Type B pancreatic cell (in vitro differentiated cells): ENCODE data around the gene WDR4. TPM values are rescaled to one million over a fixed set of nuclear protein-coding genes. Genes with fewer than 3 reads are reported as not detected.
"Not testable (repeated sequence)": the region's sequence is repeated elsewhere in the genome, so short reads cannot be mapped to it uniquely, and the experiment has no call there.

ENCODE experiments used
- DNase-seq: peaks from one replicate; pipeline ENCODE4 v3.0.0; 2021; ENCODE audit warnings: mixed read lengths; ENCODE audit not compliant: unreplicated experiment; ENCODE audit errors: extremely low spot score
- H3K27ac Mint-ChIP-seq: 2 replicates; pipeline ENCODE4 v1.8.0; 2021; ENCODE audit warnings: mild to moderate bottlenecking, mixed read lengths
- H3K27me3 Mint-ChIP-seq: 2 replicates; pipeline ENCODE4 v1.8.0; 2021; ENCODE audit warnings: mixed read lengths
- H3K36me3 Mint-ChIP-seq: 2 replicates; pipeline ENCODE4 v1.8.0; 2021; ENCODE audit warnings: mixed read lengths
- H3K4me1 Mint-ChIP-seq: one replicate; pipeline ENCODE4 v1.8.0; 2021; ENCODE audit warnings: mixed read lengths; ENCODE audit not compliant: unreplicated experiment
- H3K4me3 Mint-ChIP-seq: 2 replicates; pipeline ENCODE4 v1.8.0; 2021; ENCODE audit warnings: mild to moderate bottlenecking, mixed read lengths
- H3K9me3 Mint-ChIP-seq: 2 replicates; pipeline ENCODE4 v1.8.0; 2021; ENCODE audit warnings: mixed read lengths
- total RNA-seq: library from RNA; stranded (reverse); gene quantifications from 2 replicates; pipeline ENCODE4 v1.2.1, GENCODE V29; 2021; ENCODE audit warnings: low replicate concordance
- TF ChIP-seq, protein P1 (sequence below): fragments of 200-600 bp; sonication (generic); conservative IDR thresholded peaks from 2 replicates; pipeline ENCODE4 v1.5.0; 2021; ENCODE audit warnings: antibody characterized with exemption, mild to moderate bottlenecking

WDR4 gene
- total RNA-seq, 1 donor from 2014 or later = 25.6 TPM

DNA sequence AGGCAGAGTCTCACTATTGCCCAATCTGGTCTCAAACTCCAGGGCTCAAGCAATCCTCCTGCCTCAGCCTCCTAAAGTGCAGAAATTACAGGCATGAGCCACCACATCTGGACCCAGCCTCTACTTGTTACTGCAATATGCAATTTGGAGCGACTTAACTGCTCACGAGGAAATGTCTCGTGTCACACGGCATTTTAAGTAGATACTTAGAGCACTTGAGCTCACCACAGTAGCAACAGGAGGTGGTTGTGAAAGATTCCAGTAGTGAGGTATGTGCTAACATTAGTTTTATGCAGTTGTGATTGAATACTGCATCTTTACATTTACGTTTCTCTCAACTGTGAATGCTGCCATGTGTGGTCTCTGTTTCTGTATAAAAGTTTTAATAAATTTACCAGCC lies 8.0 kb upstream of the WDR4 start:
- H3K4me1 Mint-ChIP-seq = peaks cover 2% of the 10 kb centered on the region
- H3K9me3 Mint-ChIP-seq = no peaks in the 10 kb centered on the region
- H3K27me3 Mint-ChIP-seq = no peaks in the 10 kb centered on the region
- DNase-seq = no peak
- no peaks in the 10 kb centered on the region for H3K36me3 Mint-ChIP-seq
- H3K27ac Mint-ChIP-seq = no peak overlapping the region
- TF ChIP-seq, protein P1, sequence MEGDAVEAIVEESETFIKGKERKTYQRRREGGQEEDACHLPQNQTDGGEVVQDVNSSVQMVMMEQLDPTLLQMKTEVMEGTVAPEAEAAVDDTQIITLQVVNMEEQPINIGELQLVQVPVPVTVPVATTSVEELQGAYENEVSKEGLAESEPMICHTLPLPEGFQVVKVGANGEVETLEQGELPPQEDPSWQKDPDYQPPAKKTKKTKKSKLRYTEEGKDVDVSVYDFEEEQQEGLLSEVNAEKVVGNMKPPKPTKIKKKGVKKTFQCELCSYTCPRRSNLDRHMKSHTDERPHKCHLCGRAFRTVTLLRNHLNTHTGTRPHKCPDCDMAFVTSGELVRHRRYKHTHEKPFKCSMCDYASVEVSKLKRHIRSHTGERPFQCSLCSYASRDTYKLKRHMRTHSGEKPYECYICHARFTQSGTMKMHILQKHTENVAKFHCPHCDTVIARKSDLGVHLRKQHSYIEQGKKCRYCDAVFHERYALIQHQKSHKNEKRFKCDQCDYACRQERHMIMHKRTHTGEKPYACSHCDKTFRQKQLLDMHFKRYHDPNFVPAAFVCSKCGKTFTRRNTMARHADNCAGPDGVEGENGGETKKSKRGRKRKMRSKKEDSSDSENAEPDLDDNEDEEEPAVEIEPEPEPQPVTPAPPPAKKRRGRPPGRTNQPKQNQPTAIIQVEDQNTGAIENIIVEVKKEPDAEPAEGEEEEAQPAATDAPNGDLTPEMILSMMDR = no peak
- no peak overlapping the region for H3K4me3 Mint-ChIP-seq

DNA sequence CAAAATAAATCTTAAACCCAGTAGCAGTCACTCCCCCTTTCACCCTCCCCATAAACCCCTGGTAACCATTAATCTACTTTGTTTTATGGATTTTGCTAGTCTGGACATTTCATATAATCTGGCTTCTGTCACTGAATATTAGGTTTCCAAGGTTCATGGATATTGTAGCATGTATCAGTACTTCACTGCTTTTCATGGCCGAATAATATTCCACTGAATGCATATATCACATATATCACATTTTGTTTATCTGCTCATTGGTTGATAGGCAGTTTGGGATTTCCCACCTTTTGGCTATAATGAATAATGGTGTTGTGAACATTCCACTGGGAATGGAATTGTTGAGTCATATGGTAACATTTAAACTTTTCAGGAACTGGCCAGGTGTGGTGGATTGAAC lies 4.6 kb upstream of the WDR4 start:
- Mint-ChIP-seq H3K4me3 (no peak overlapping the region), H3K36me3 (no peaks in the 10 kb centered on the region), H3K27ac (no peak overlapping the region), H3K4me1 (peaks cover 13% of the 10 kb centered on the region), H3K9me3 (no peaks in the 10 kb centered on the region), H3K27me3 (no peaks in the 10 kb centered on the region)
- no peak for DNase-seq
- TF ChIP-seq, protein P1 = no peak

DNA sequence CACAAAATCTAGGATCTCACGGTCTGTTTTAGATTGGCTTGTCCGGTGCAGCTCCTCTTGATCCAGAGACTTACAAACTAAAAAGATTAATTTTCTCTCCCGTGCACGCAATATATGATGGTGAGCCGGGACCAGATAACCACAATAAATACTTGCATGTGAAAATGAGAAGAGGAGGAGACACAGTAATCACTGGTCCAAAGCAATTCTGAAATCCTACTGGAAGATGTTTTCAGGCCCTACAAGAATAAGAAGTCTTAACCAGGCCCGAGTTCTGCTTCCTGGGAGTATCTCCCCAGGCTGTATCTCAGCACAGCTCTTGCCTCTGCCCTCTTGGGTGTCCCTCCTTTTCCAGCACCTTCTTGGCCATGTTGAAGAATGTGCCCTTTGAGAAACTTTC lies 1.0 kb upstream of the WDR4 start:
- TF ChIP-seq, protein P1 = no peak
- no peak for DNase-seq
- Mint-ChIP-seq H3K4me1 (peaks cover 17% of the 10 kb centered on the region), H3K27me3 (no peaks in the 10 kb centered on the region), H3K9me3 (no peaks in the 10 kb centered on the region), H3K27ac (peak overlapping the region; percentile 96), H3K36me3 (no peaks in the 10 kb centered on the region), H3K4me3 (peak overlapping the region; percentile 98)

DNA sequence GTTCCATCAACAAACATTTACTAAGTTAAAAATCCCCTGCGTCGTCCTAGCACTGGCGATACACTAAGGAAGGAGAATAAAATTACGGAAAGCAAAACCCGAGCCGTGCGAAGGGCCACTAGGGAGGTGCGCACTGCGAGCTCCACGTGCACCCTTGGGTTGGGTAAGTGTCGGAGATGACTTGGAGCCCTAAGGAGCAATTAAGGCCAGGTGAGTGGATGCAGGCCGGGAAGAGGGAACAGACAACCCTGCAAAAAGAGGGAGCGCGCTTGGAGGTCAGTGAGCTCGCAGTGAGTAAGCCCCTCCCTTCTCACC lies 704 bp downstream of the WDR4 start:
- peak overlapping the region; percentile 96 for H3K27ac Mint-ChIP-seq
- no peaks in the 10 kb centered on the region for H3K36me3 Mint-ChIP-seq
- no peak for DNase-seq
- no peaks in the 10 kb centered on the region for H3K27me3 Mint-ChIP-seq
- H3K4me1 Mint-ChIP-seq = peaks cover 17% of the 10 kb centered on the region
- TF ChIP-seq, protein P1 = no peak
- peak overlapping the region; percentile 98 for H3K4me3 Mint-ChIP-seq
- no peaks in the 10 kb centered on the region for H3K9me3 Mint-ChIP-seq

DNA sequence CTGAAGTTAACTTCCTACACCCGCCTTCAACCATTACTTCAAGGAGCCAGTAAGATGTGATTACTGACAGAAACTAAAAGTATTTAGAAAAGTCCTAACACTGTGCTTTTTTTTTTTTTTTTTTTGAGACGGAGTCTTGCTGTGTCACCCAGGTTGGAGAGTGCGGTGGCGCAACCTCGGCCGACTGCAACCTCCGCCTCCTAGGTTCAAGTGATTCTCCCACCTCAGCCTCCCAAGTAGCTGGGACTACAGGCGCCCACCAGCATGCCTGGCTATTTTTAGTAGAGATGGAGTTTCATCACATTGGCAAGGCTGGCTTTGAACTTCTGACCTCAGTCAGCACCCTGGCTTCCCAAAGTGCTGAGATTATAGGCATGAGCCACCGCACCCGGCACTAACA lies 3.5 kb downstream of the WDR4 start:
- H3K4me3 Mint-ChIP-seq, H3K36me3 Mint-ChIP-seq, H3K27ac Mint-ChIP-seq, H3K9me3 Mint-ChIP-seq, H3K27me3 Mint-ChIP-seq, DNase-seq: not testable (repeated sequence)
- peaks cover 17% of the 10 kb centered on the region for H3K4me1 Mint-ChIP-seq

DNA sequence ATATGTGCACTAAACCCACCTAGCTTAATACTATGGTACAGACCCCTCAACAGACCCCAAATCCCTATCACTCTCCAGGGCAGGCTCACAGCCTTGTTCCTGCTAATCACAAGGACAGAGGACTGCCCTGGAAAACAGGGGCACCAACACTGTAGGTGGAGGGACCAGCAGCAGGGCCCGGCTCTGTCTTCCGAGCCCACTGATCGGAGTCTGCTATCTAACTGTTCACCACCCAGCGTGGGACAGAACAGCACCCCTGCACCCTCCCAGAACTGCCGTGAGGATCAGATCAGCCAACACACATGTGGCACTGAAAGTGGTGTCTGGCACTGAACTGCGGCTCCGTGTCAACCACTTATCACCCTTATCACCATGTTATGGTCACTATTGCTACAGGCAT lies 6.2 kb downstream of the WDR4 start:
- Mint-ChIP-seq H3K9me3 (no peaks in the 10 kb centered on the region), H3K27me3 (no peaks in the 10 kb centered on the region), H3K4me3 (no peak overlapping the region), H3K4me1 (peaks cover 2% of the 10 kb centered on the region), H3K27ac (no peak overlapping the region), H3K36me3 (peaks cover 4% of the 10 kb centered on the region)
- no peak for DNase-seq
- TF ChIP-seq, protein P1 = no peak
